A549 (cell line): ENCODE data around the gene SLIT3. TPM values are rescaled to one million over a fixed set of nuclear protein-coding genes. Genes with fewer than 3 reads are reported as not detected.

Source experiments
- ATAC-seq, 2 experiments: fragments of 200-7000 bp in 1 of 2; fragments of >200 bp in 1 of 2; cut with Nextera tagmentation in 1 of 2; cut with Tn5 transposase in 1 of 2; 3 replicates each; pipeline versions ENCODE4 v1.8.0 to v1.9.1; 2018 to 2020; ENCODE audit warnings: mild to moderate bottlenecking in 1 of 2, moderate library complexity in 1 of 2
- CTCF ChIA-PET: fragments of 300-600 bp; sonication (Branson Sonifier 250); formaldehyde crosslinking; extraction: SDS; loops from one replicate; lab custom pipeline; 2021; ENCODE audit warnings: antibody characterized with exemption, inconsistent platforms; lab: Yijun Ruan, JAX
- POLR2A ChIA-PET: fragments of 350-600 bp; formaldehyde crosslinking; extraction: SDS; loops from one replicate; lab custom pipeline; 2021; ENCODE audit warnings: antibody characterized with exemption, inconsistent platforms; lab: Yijun Ruan, JAX
- DNase-seq, 2 experiments: peaks; one replicate each; pipeline versions ENCODE4 v3.0.0 to v3.0.0-alpha.2; 2011 to 2016; ENCODE audit warnings: low read depth in 1 of 2, low spot score in 1 of 2
- FAIRE-seq: peaks from 2 replicates; lab custom pipeline; 2011; peaks lifted over from hg19 to GRCh38; lab: Jason Lieb, UNC
- H3K27ac ChIP-seq, 2 experiments: fragments of >200 bp; sonication (Bioruptor Twin); formaldehyde crosslinking; 3 replicates each; pipeline ENCODE4 v1.5.1; 2016 to 2017
- H3K4me1 ChIP-seq: fragments of >200 bp; sonication (Bioruptor Twin); formaldehyde crosslinking; 3 replicates; pipeline ENCODE4 v1.6.1; 2016
- H3K4me2 ChIP-seq: fragments of >200 bp; sonication (Bioruptor Twin); formaldehyde crosslinking; 3 replicates; pipeline ENCODE4 v1.6.1; 2016
- H3K4me3 ChIP-seq: fragments of >200 bp; sonication (Bioruptor Twin); formaldehyde crosslinking; 3 replicates; pipeline ENCODE4 v1.5.1; 2016
- H3K9me3 ChIP-seq: fragments of >200 bp; sonication (Bioruptor Twin); formaldehyde crosslinking; 3 replicates; pipeline ENCODE4 v1.6.1; 2016
- CEBPB ChIP-seq, 2 experiments: fragments of >200 bp in 1 of 2; sonication (Bioruptor Twin) in 1 of 2; formaldehyde crosslinking in 1 of 2; IDR thresholded peaks; 2 replicates each; pipeline ENCODE4 v1.6.1; 2012 to 2016
- EP300 ChIP-seq, 2 experiments: fragments of >200 bp; sonication (Bioruptor Twin); formaldehyde crosslinking; IDR thresholded peaks; 2 replicates in 1 of 2; 3 replicates in 1 of 2; pipeline ENCODE4 v1.6.1; 2016 to 2017
- FOSL2 ChIP-seq, 2 experiments: fragments of 450-650 bp in 1 of 2; fragments of >200 bp in 1 of 2; sonication (Bioruptor Twin) in 1 of 2; formaldehyde crosslinking; IDR thresholded peaks; 2 replicates each; pipeline versions ENCODE4 v1.5.0 to v1.6.1; 2016 to 2020; ENCODE audit warnings: mild to moderate bottlenecking in 1 of 2, moderate library complexity in 1 of 2
- FOXS1 ChIP-seq: fragments of 250-450 bp; sonication (Bioruptor Pico); IDR thresholded peaks from 2 replicates; pipeline ENCODE4 v1.5.0; 2020; ENCODE audit warnings: mild to moderate bottlenecking, moderate library complexity
- GATA3 ChIP-seq: IDR thresholded peaks from 2 replicates; pipeline ENCODE4 v1.6.1; 2012; ENCODE audit warnings: borderline replicate concordance
- HDAC2 ChIP-seq: fragments of 200-600 bp; sonication (generic); IDR thresholded peaks from 2 replicates; pipeline ENCODE4 v1.6.1; 2016
- JUN ChIP-seq, 2 experiments: fragments of >200 bp; sonication (Bioruptor Twin); formaldehyde crosslinking; IDR thresholded peaks; 2 replicates in 1 of 2; 3 replicates in 1 of 2; pipeline ENCODE4 v1.6.1; 2016 to 2017
- JUNB ChIP-seq: fragments of >200 bp; sonication (Bioruptor Twin); formaldehyde crosslinking; IDR thresholded peaks from 2 replicates; pipeline ENCODE4 v1.6.1; 2016
- ZC3H11A ChIP-seq: fragments of 450-650 bp; IDR thresholded peaks from 2 replicates; pipeline ENCODE4 v1.6.1; 2014; ENCODE audit warnings: antibody characterized with exemption, mild to moderate bottlenecking
- ZSCAN20 ChIP-seq: fragments of 250-450 bp; sonication (Bioruptor Pico); IDR thresholded peaks from 2 replicates; pipeline ENCODE4 v1.8.0; 2022; ENCODE audit warnings: mild to moderate bottlenecking, moderate library complexity
- WGBS: methylation state at CpG from one replicate; pipeline ENCODE4 v1.1.6; 2017; ENCODE audit errors: missing lambda C conversion rate; 5-methylcytosine and 5-hydroxymethylcytosine counted together
- polyA plus RNA-seq, 4 experiments: library from polyadenylated mRNA; depleted of rRNA in 3 of 4; stranded (reverse); fragments of >200 nt; fragmentation: RNase III in 1 of 4; extraction: RNeasy Plus Mini Kit Qiagen cat#74134 plus additional on column Dnase treatment in 1 of 4; gene quantifications; 2 replicates in 3 of 4; 3 replicates in 1 of 4; pipeline ENCODE4 v1.2.3, GENCODE V29; 2011 to 2017
- TF ChIP-seq, protein P1 (sequence below): fragments of 200-600 bp; sonication (generic); IDR thresholded peaks from 2 replicates; pipeline ENCODE4 v1.6.1; 2016; ENCODE audit warnings: antibody characterized with exemption, mild to moderate bottlenecking, moderate library complexity
- TF ChIP-seq, protein P2 (sequence below): fragments of >200 bp; sonication (Bioruptor Twin); formaldehyde crosslinking; IDR thresholded peaks from 3 replicates; pipeline ENCODE4 v1.5.1; 2016
- TF ChIP-seq, protein P3 (sequence below): IDR thresholded peaks from 2 replicates; pipeline ENCODE4 v1.6.1; 2012; ENCODE audit warnings: low read depth, borderline replicate concordance
- TF ChIP-seq, protein P4 (sequence below): fragments of 250-450 bp; sonication (Bioruptor Pico); IDR thresholded peaks from 2 replicates; pipeline ENCODE4 v1.5.0; 2021; ENCODE audit warnings: mild to moderate bottlenecking, moderate library complexity, borderline replicate concordance

Gene SLIT3
- polyA plus RNA-seq, 2 of the 4 experiments (the other 2 are of a cell fraction): 12.7 to 22.9 TPM

DNA sequence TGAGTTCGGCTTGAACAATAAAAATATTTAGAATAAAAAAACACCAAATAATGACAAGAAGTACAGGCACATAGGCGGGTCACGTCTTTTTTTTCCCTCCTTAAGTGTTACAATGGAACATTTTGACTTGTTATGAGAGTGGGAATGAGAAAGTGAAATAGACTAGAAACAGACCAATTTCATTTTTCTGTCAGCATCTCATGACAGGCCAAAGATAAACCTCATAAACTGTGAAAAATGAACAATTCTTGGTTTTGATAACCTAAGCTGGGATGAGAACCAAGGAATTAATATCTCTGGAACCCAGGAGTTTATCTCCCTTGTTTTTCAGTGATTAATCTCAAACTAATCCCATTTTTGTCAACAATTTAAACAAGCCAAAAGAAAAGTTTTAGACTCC, 299.5 kb downstream of the SLIT3 start:
- Histone ChIP-seq H3K27ac (no peak overlapping the region), H3K4me1 (peaks cover 13% of the 10 kb centered on the region)
- WGBS: 88% methylated on average over 3 of the region's 3 CpGs
- DNase-seq: no peak
- TF ChIP-seq, protein P1, sequence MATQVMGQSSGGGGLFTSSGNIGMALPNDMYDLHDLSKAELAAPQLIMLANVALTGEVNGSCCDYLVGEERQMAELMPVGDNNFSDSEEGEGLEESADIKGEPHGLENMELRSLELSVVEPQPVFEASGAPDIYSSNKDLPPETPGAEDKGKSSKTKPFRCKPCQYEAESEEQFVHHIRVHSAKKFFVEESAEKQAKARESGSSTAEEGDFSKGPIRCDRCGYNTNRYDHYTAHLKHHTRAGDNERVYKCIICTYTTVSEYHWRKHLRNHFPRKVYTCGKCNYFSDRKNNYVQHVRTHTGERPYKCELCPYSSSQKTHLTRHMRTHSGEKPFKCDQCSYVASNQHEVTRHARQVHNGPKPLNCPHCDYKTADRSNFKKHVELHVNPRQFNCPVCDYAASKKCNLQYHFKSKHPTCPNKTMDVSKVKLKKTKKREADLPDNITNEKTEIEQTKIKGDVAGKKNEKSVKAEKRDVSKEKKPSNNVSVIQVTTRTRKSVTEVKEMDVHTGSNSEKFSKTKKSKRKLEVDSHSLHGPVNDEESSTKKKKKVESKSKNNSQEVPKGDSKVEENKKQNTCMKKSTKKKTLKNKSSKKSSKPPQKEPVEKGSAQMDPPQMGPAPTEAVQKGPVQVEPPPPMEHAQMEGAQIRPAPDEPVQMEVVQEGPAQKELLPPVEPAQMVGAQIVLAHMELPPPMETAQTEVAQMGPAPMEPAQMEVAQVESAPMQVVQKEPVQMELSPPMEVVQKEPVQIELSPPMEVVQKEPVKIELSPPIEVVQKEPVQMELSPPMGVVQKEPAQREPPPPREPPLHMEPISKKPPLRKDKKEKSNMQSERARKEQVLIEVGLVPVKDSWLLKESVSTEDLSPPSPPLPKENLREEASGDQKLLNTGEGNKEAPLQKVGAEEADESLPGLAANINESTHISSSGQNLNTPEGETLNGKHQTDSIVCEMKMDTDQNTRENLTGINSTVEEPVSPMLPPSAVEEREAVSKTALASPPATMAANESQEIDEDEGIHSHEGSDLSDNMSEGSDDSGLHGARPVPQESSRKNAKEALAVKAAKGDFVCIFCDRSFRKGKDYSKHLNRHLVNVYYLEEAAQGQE: no peak
- TF ChIP-seq EP300 (IDR thresholded peaks at IDR 0.05) (no peak), HDAC2 (no peak), ZC3H11A (no peak)
- TF ChIP-seq, protein P2, sequence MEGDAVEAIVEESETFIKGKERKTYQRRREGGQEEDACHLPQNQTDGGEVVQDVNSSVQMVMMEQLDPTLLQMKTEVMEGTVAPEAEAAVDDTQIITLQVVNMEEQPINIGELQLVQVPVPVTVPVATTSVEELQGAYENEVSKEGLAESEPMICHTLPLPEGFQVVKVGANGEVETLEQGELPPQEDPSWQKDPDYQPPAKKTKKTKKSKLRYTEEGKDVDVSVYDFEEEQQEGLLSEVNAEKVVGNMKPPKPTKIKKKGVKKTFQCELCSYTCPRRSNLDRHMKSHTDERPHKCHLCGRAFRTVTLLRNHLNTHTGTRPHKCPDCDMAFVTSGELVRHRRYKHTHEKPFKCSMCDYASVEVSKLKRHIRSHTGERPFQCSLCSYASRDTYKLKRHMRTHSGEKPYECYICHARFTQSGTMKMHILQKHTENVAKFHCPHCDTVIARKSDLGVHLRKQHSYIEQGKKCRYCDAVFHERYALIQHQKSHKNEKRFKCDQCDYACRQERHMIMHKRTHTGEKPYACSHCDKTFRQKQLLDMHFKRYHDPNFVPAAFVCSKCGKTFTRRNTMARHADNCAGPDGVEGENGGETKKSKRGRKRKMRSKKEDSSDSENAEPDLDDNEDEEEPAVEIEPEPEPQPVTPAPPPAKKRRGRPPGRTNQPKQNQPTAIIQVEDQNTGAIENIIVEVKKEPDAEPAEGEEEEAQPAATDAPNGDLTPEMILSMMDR: no peak
- TF ChIP-seq, protein P3, sequence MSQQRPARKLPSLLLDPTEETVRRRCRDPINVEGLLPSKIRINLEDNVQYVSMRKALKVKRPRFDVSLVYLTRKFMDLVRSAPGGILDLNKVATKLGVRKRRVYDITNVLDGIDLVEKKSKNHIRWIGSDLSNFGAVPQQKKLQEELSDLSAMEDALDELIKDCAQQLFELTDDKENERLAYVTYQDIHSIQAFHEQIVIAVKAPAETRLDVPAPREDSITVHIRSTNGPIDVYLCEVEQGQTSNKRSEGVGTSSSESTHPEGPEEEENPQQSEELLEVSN: no peak
- TF ChIP-seq, all 56 proteins: peak for 0
- ChIA-PET CTCF (interaction anchor here (7.9 kb wide), 1 partner anchor 12 kb away, joined by 60 read pairs; no protein-coding TSS in a partner anchor), POLR2A (no interaction called here)
- Histone ChIP-seq H3K4me2 (no peak overlapping the region), H3K4me3 (no peak overlapping the region), H3K9me3 (no peaks in the 10 kb centered on the region)
- FAIRE-seq (no peak), ATAC-seq (no peak)

DNA sequence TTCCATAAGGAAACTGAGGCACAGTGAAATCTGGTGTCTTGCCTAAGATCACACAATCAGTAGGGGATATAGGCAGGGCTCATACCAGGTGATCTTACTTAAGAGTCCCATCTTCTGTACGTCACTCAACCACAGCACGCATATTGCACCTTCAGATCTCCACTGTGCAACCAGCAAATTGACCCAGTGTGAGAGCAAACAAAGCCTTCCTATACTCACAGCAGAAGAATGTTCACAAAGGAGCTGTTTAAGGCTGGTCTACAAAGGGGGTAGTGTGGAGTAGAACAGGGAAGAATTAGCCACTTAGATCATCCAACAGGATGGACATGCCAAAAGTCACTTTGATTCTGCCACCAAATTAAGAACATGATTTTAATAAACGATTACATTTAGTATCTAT, 305.9 kb downstream of the SLIT3 start:
- 13% methylated on average over 3 of the region's 3 CpGs for WGBS
- Histone ChIP-seq H3K27ac (peak overlapping the region; percentile 8 to 84; a peak in 4 of 6 replicates), H3K4me2 (peak overlapping the region; percentile 43), H3K4me1 (peaks cover 61% of the 10 kb centered on the region), H3K4me3 (no peak overlapping the region), H3K9me3 (no peaks in the 10 kb centered on the region)
- peak; percentile 69 to 91; a peak in 5 of 6 replicates for ATAC-seq
- peak in 1 of 2 experiments; percentile 87 for DNase-seq
- CTCF ChIA-PET: interaction anchor here (0.7 to 1.9 kb wide), 7 partner anchors 8 to 307 kb away, joined by 3 to 6 read pairs (median 3); no protein-coding TSS in a partner anchor
- POLR2A ChIA-PET: no interaction called here
- 0 out of 2 replicates have a peak, but pooled peaks have one; percentile 22 for TF ChIP-seq JUNB
- TF ChIP-seq, protein P4, sequence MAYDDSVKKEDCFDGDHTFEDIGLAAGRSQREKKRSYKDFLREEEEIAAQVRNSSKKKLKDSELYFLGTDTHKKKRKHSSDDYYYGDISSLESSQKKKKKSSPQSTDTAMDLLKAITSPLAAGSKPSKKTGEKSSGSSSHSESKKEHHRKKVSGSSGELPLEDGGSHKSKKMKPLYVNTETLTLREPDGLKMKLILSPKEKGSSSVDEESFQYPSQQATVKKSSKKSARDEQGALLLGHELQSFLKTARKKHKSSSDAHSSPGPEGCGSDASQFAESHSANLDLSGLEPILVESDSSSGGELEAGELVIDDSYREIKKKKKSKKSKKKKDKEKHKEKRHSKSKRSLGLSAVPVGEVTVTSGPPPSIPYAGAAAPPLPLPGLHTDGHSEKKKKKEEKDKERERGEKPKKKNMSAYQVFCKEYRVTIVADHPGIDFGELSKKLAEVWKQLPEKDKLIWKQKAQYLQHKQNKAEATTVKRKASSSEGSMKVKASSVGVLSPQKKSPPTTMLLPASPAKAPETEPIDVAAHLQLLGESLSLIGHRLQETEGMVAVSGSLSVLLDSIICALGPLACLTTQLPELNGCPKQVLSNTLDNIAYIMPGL: no peak
- TF ChIP-seq FOXS1 (CRISPR knock-in tag): peak; percentile 46; the same call in 1 of the 2 replicates
- TF ChIP-seq CEBPB (IDR thresholded peaks at IDR 0.05): peak in 1 of 2 experiments; percentile 47; a peak in 1 of 4 replicates
- TF ChIP-seq JUN (IDR thresholded peaks at IDR 0.05): 0 out of 5 replicates have a peak, but pooled peaks of 1 of the 2 experiments have one; percentile 24
- TF ChIP-seq FOSL2 (IDR thresholded peaks at IDR 0.05): no peak
- peak; percentile 63 for TF ChIP-seq FOSL2 (CRISPR knock-in tag; IDR thresholded peaks at IDR 0.05)
- TF ChIP-seq ZSCAN20 (CRISPR knock-in tag): no peak
- TF ChIP-seq EP300 (IDR thresholded peaks at IDR 0.05): peak in 1 of 2 experiments; percentile 58; a peak in 3 of 5 replicates
- TF ChIP-seq GATA3: peak; percentile 67
- peak; percentile 68 for FAIRE-seq
